Liver (tissue), 9 donors: Measurements from ENCODE around the gene CEP89. TPM values are rescaled to one million over a fixed set of nuclear protein-coding genes. Genes with fewer than 3 reads are reported as not detected.

Source experiments
- DNase-seq: peaks from one replicate; pipeline ENCODE4 v3.0.0-alpha.2; 2017; ENCODE audit warnings: low spot score
- H3K27ac ChIP-seq, 2 donors: one replicate each; pipeline ENCODE4 v1.7.0; 2013; ENCODE audit warnings: inconsistent platforms in 2 of 2, low read length in 2 of 2, control low read depth in 1 of 2, low read depth in 1 of 2, mild to moderate bottlenecking in 1 of 2
- H3K27me3 ChIP-seq, 4 donors: one replicate each; pipeline versions ENCODE4 v1.6.1 to v1.7.0; 2013; ENCODE audit warnings: low read length in 3 of 4, inconsistent platforms in 1 of 4, mild to moderate bottlenecking in 1 of 4, moderate library complexity in 1 of 4; ENCODE audit not compliant: control insufficient read depth in 4 of 4, insufficient read depth in 4 of 4
- H3K36me3 ChIP-seq, 4 donors: one replicate each; pipeline versions ENCODE4 v1.6.1 to v1.7.0; 2013; ENCODE audit warnings: low read length in 3 of 4, mild to moderate bottlenecking in 3 of 4, low read depth in 1 of 4, moderate library complexity in 1 of 4; ENCODE audit not compliant: control insufficient read depth in 4 of 4, insufficient read depth in 3 of 4
- H3K4me1 ChIP-seq, 4 donors: one replicate each; pipeline versions ENCODE4 v1.6.1 to v1.7.0; 2013; ENCODE audit warnings: low read length in 3 of 4, mild to moderate bottlenecking in 3 of 4, moderate library complexity in 1 of 4; ENCODE audit not compliant: control insufficient read depth in 4 of 4, insufficient read depth in 4 of 4
- H3K4me3 ChIP-seq, 3 donors: one replicate each; pipeline versions ENCODE4 v1.6.1 to v1.7.0; 2013; ENCODE audit warnings: low read length in 3 of 3, control low read depth in 1 of 3, low read depth in 1 of 3, mild to moderate bottlenecking in 1 of 3
- H3K9ac ChIP-seq, 2 donors: one replicate each; pipeline ENCODE4 v1.7.0; 2013; ENCODE audit warnings: low read length in 2 of 2, mild to moderate bottlenecking in 2 of 2, moderate library complexity in 2 of 2, control low read depth in 1 of 2, low read depth in 1 of 2
- H3K9me3 ChIP-seq, 4 donors: one replicate each; pipeline versions ENCODE4 v1.6.1 to v1.7.0; 2013; ENCODE audit warnings: low read length in 3 of 4; ENCODE audit not compliant: control insufficient read depth in 4 of 4
- EGR1 ChIP-seq, 2 donors: IDR thresholded peaks; 2 replicates each; pipeline ENCODE4 v1.6.1; 2016 to 2018; ENCODE audit warnings: antibody characterized with exemption in 2 of 2, low read depth in 2 of 2
- FOXA2 ChIP-seq: IDR thresholded peaks from 2 replicates; pipeline ENCODE4 v1.6.1; 2016; ENCODE audit warnings: antibody characterized with exemption
- GABPA ChIP-seq, 2 donors: IDR thresholded peaks in 1 of 2; conservative IDR thresholded peaks in 1 of 2; 2 replicates each; pipeline ENCODE4 v1.6.1; 2016; ENCODE audit warnings: antibody characterized with exemption in 2 of 2, mild to moderate bottlenecking in 1 of 2, moderate library complexity in 1 of 2
- HNF4A ChIP-seq, 2 donors: conservative IDR thresholded peaks; 2 replicates each; pipeline ENCODE4 v1.6.1; 2016; ENCODE audit warnings: antibody characterized with exemption in 2 of 2, mild to moderate bottlenecking in 2 of 2
- HNF4G ChIP-seq: IDR thresholded peaks from 2 replicates; pipeline ENCODE4 v1.6.1; 2016; ENCODE audit warnings: antibody characterized with exemption
- JUND ChIP-seq, 2 donors: IDR thresholded peaks; 2 replicates each; pipeline ENCODE4 v1.6.1; 2016; ENCODE audit warnings: antibody characterized with exemption in 2 of 2
- NR2F2 ChIP-seq: IDR thresholded peaks from 2 replicates; pipeline ENCODE4 v1.6.1; 2016; ENCODE audit warnings: antibody characterized with exemption
- RAD21 ChIP-seq, 2 donors: IDR thresholded peaks; 2 replicates each; pipeline ENCODE4 v1.6.1; 2016; ENCODE audit warnings: antibody characterized with exemption in 2 of 2, mild to moderate bottlenecking in 2 of 2
- RXRA ChIP-seq, 2 donors: IDR thresholded peaks; 2 replicates each; pipeline ENCODE4 v1.6.1; 2017 to 2018; ENCODE audit warnings: antibody characterized with exemption in 2 of 2, mild to moderate bottlenecking in 1 of 2
- SP1 ChIP-seq: IDR thresholded peaks from 2 replicates; pipeline ENCODE4 v1.6.1; 2018; ENCODE audit warnings: antibody characterized with exemption, mild to moderate bottlenecking
- TAF1 ChIP-seq: conservative IDR thresholded peaks from 2 replicates; pipeline ENCODE4 v1.6.1; 2016; ENCODE audit warnings: antibody characterized with exemption, mild to moderate bottlenecking
- YY1 ChIP-seq: IDR thresholded peaks from 2 replicates; pipeline ENCODE4 v1.6.1; 2016; ENCODE audit warnings: antibody characterized with exemption, mild to moderate bottlenecking
- WGBS: extraction: QIAGEN DNeasy Blood & Tissue Kit; methylation state at CpG from one replicate; pipeline ENCODE4 v1.1.7; 2013; 5-methylcytosine and 5-hydroxymethylcytosine counted together
- polyA plus RNA-seq, 2 donors: library from polyadenylated mRNA; stranded (reverse) in 1 of 2; unstranded in 1 of 2; fragments of 200-250 nt in 1 of 2; fragments of >200 nt in 1 of 2; fragmentation: Nextera tagmentation in 1 of 2; extraction: Ambion mirVana in 1 of 2; gene quantifications; one replicate each; pipeline versions ENCODE4 v1.2.1 to v1.2.3, GENCODE V29; 2013 to 2015
- total RNA-seq, 2 donors: library from RNA; depleted of rRNA; stranded (reverse); fragments of >200 nt; gene quantifications; one replicate each; pipeline ENCODE4 v1.2.3, GENCODE V29; 2014
- TF ChIP-seq, protein P1 (sequence below): fragments of 150-350 bp; IDR thresholded peaks from 2 replicates; pipeline ENCODE4 v1.5.1; 2017; ENCODE audit warnings: improper control_type of control experiment, low read depth, low read length; ENCODE audit not compliant: missing input control
- TF ChIP-seq, protein P2 (sequence below): IDR thresholded peaks from 2 replicates; pipeline ENCODE4 v1.6.1; 2016; ENCODE audit warnings: antibody characterized with exemption
- TF ChIP-seq, protein P3 (sequence below): IDR thresholded peaks from 2 replicates; pipeline ENCODE4 v1.6.1; 2016; ENCODE audit warnings: antibody characterized with exemption
- TF ChIP-seq, protein P4 (sequence below): IDR thresholded peaks from 2 replicates; pipeline ENCODE4 v1.6.1; 2016; ENCODE audit warnings: antibody characterized with exemption
- donor health status: healthy.
- donor health status: healthy.
- donor health status: healthy.
- donor health status: healthy.
- donor health status: healthy.

The CEP89 gene
- total and polyA plus RNA-seq, 4 donors: 2.0 to 2.9 (median 2.4) TPM

DNA sequence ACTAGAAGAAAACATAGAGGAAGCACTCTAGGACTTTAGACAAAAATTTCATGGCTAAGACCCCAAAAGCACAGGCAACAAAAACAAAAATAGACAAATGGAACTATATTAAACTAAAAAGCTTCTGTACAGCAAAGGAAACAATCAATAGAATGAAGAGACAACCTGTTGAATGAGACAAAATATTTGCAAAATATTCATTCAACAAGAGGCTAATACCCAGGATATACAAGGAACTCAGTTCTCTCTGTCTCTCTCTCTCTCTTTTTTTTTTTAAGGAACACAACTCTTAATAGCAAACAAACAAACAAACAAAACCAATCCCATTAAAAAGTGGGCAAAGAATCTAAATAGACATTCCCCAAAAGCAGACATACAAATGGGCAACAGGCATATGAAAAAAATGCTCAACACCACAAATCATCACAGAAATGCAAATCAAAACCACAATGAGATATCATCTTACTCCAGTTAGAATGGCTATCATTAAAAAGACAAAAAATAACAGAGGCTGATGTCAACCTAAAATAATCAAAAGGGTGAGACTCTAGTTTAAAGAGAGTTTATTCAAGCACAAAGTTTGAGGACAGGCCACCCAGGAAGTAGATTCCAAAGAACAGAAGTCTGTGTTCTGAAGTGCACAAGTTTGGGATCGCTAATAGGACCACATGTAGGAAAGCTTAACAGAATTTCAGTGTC is 75.1 kb downstream of the CEP89 start (continued):
- TF ChIP-seq, protein P1, sequence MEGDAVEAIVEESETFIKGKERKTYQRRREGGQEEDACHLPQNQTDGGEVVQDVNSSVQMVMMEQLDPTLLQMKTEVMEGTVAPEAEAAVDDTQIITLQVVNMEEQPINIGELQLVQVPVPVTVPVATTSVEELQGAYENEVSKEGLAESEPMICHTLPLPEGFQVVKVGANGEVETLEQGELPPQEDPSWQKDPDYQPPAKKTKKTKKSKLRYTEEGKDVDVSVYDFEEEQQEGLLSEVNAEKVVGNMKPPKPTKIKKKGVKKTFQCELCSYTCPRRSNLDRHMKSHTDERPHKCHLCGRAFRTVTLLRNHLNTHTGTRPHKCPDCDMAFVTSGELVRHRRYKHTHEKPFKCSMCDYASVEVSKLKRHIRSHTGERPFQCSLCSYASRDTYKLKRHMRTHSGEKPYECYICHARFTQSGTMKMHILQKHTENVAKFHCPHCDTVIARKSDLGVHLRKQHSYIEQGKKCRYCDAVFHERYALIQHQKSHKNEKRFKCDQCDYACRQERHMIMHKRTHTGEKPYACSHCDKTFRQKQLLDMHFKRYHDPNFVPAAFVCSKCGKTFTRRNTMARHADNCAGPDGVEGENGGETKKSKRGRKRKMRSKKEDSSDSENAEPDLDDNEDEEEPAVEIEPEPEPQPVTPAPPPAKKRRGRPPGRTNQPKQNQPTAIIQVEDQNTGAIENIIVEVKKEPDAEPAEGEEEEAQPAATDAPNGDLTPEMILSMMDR: no peak
- TF ChIP-seq RAD21 (IDR thresholded peaks at IDR 0.05): no peak
- TF ChIP-seq SP1: no peak
- TF ChIP-seq GABPA (IDR thresholded peaks at IDR 0.05 in 1 of 2, conservative IDR thresholded peaks at IDR 0.05 in 1 of 2): no peak
- TF ChIP-seq JUND (IDR thresholded peaks at IDR 0.05): no peak

DNA sequence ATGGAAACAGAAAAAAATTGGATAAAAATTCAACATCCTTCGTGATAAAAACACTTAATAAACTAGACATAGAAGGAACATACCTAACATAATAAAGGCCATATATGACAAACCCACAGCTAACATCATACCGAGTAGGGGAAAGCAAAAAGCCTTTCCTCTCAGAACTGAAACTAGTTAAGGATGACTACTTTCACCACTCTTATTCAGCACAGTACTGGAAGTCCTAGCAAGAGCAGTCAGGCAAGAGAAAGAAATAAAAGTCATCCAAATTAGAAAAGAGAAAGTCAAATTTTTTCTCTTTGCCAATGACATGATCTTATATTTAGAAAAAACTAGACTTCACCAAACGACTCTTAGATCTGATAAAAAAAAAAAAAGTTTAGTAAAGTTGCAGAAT is 76.4 kb downstream of the CEP89 start:
- H3K36me3 ChIP-seq: no peaks in the 10 kb centered on the region
- WGBS: 91% methylated on average over 3 of the region's 3 CpGs

DNA sequence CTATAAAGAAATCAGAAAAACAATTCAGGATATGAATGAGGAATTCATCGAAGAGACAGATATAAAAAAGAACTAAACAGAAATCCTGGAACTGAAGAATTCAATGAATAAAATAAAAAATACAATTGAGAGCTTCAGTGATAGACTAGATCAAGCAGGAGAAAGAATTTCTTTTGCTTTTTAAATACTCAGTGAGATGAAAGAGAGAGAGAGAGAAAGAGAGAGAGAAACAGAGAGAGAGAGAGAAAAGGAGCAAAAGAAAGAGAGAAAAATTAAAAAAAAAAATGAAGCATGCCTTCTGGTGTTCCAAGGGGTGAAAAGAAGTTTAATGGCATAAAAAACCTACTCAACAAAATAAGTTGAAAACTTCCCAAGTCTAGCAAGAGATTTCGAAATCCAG is 80.1 kb downstream of the CEP89 start:
- no peak for TF ChIP-seq SP1
- WGBS: 95% methylated on average over 2 of the region's 2 CpGs
- Histone ChIP-seq H3K27ac (no peak overlapping the region), H3K36me3 (peaks cover 0 to 3% (median 0%) of the 10 kb centered on the region in 4 donors), H3K27me3 (no peaks in the 10 kb centered on the region), H3K4me3 (no peak overlapping the region), H3K9me3 (peaks cover 0 to 10% (median 4%) of the 10 kb centered on the region in 4 donors), H3K4me1 (no peaks in the 10 kb centered on the region), H3K9ac (no peak overlapping the region)
- DNase-seq: no peak

More for the DNA sequence above, 76.4 kb downstream of the CEP89 start:
- Histone ChIP-seq H3K9ac (no peak overlapping the region), H3K27me3 (no peaks in the 10 kb centered on the region), H3K4me3 (no peak overlapping the region), H3K27ac (no peak overlapping the region), H3K4me1 (no peaks in the 10 kb centered on the region), H3K9me3 (peaks cover 0 to 10% (median 4%) of the 10 kb centered on the region in 4 donors)
- DNase-seq: no peak
- TF ChIP-seq NR2F2: no peak

DNA sequence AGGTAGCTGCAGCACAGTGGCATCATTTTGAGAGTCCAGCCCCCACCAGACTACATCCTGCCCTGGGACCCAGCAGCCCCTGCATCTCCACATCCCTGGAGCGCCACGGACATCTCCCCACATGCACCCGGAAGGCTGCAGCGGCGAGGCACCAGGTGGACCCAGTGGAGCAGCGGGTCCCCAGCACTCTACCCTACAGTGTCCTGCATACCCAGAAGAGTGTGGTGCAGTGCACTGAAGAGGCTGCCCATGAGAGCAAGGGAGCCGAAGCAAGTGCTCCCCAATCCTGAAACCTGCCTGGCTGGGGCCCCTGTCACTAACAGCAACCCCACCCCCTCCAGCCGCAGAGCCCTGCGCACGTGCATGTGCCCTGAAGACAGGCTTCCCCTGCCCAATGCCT is 80.9 kb downstream of the CEP89 start:
- Histone ChIP-seq H3K4me3 (no peak overlapping the region), H3K27me3 (no peaks in the 10 kb centered on the region), H3K4me1 (no peaks in the 10 kb centered on the region), H3K27ac (no peak overlapping the region), H3K9ac (no peak overlapping the region), H3K36me3 (peaks cover 0 to 3% (median 0%) of the 10 kb centered on the region in 4 donors), H3K9me3 (peaks cover 0 to 10% (median 4%) of the 10 kb centered on the region in 4 donors)
- no peak for DNase-seq
- WGBS: 97% methylated on average over 10 of the region's 10 CpGs
- TF ChIP-seq, protein P1: no peak
- no peak for TF ChIP-seq SP1
- no peak for TF ChIP-seq RXRA (IDR thresholded peaks at IDR 0.05)
- TF ChIP-seq, protein P2, sequence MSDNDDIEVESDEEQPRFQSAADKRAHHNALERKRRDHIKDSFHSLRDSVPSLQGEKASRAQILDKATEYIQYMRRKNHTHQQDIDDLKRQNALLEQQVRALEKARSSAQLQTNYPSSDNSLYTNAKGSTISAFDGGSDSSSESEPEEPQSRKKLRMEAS: no peak
- TF ChIP-seq, protein P3, sequence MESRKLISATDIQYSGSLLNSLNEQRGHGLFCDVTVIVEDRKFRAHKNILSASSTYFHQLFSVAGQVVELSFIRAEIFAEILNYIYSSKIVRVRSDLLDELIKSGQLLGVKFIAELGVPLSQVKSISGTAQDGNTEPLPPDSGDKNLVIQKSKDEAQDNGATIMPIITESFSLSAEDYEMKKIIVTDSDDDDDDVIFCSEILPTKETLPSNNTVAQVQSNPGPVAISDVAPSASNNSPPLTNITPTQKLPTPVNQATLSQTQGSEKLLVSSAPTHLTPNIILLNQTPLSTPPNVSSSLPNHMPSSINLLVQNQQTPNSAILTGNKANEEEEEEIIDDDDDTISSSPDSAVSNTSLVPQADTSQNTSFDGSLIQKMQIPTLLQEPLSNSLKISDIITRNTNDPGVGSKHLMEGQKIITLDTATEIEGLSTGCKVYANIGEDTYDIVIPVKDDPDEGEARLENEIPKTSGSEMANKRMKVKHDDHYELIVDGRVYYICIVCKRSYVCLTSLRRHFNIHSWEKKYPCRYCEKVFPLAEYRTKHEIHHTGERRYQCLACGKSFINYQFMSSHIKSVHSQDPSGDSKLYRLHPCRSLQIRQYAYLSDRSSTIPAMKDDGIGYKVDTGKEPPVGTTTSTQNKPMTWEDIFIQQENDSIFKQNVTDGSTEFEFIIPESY: no peak
- TF ChIP-seq JUND (IDR thresholded peaks at IDR 0.05): no peak
- no peak for TF ChIP-seq YY1
- TF ChIP-seq EGR1 (IDR thresholded peaks at IDR 0.05; ENCODE audit: low read depth in 2 of 2): no peak
- no peak for TF ChIP-seq HNF4A (conservative IDR thresholded peaks at IDR 0.05)
- no peak for TF ChIP-seq FOXA2
- TF ChIP-seq GABPA (IDR thresholded peaks at IDR 0.05 in 1 of 2, conservative IDR thresholded peaks at IDR 0.05 in 1 of 2): no peak
- TF ChIP-seq, protein P4, sequence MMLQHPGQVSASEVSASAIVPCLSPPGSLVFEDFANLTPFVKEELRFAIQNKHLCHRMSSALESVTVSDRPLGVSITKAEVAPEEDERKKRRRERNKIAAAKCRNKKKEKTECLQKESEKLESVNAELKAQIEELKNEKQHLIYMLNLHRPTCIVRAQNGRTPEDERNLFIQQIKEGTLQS: no peak
- no peak for TF ChIP-seq TAF1
- no peak for TF ChIP-seq NR2F2
- no peak for TF ChIP-seq HNF4G
- TF ChIP-seq RAD21 (IDR thresholded peaks at IDR 0.05): no peak
